Measurements from ENCODE around the gene TNIK.

TNIK gene

DNA sequence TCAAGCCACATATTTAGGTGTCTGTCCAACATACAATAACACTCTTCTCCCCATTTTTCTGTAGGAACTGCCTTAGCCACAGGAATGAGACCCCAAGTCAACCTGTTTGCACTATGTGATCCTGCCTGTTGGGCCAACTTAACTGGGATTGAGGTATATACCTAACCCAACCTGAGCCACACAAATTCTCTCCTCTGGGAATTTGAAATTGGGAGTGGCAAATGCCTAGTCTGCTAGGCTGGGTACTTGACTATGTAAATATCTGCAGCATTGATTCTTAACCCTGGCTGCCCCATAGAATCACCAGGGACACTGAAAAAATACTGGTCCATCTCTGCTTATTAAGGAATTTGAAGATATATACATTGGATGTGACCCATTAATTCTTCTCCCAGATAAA, 35.2 kb upstream of the TNIK start:
- no peaks in the 10 kb centered on the region for H3K4me1 ChIP-seq (ENCODE audit: insufficient read depth, poor library complexity, severe bottlenecking)
- ATAC-seq (ENCODE audit: low read depth) (no peak), DNase-seq (ENCODE audit: low spot score) (no peak)
- H3K4me3 ChIP-seq (ENCODE audit: severe bottlenecking) = no peak overlapping the region
- no peaks in the 10 kb centered on the region for H3K27me3 ChIP-seq (ENCODE audit: insufficient read depth, poor library complexity, severe bottlenecking)
- no peak overlapping the region for H3K27ac ChIP-seq (ENCODE audit: poor library complexity, severe bottlenecking)
- TF ChIP-seq, protein P1, sequence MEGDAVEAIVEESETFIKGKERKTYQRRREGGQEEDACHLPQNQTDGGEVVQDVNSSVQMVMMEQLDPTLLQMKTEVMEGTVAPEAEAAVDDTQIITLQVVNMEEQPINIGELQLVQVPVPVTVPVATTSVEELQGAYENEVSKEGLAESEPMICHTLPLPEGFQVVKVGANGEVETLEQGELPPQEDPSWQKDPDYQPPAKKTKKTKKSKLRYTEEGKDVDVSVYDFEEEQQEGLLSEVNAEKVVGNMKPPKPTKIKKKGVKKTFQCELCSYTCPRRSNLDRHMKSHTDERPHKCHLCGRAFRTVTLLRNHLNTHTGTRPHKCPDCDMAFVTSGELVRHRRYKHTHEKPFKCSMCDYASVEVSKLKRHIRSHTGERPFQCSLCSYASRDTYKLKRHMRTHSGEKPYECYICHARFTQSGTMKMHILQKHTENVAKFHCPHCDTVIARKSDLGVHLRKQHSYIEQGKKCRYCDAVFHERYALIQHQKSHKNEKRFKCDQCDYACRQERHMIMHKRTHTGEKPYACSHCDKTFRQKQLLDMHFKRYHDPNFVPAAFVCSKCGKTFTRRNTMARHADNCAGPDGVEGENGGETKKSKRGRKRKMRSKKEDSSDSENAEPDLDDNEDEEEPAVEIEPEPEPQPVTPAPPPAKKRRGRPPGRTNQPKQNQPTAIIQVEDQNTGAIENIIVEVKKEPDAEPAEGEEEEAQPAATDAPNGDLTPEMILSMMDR (IDR thresholded peaks at IDR 0.05; ENCODE audit: poor library complexity, severe bottlenecking) = no peak
- H3K9me3 ChIP-seq (ENCODE audit: severe bottlenecking) = no peaks in the 10 kb centered on the region
- H3K36me3 ChIP-seq (ENCODE audit: low read depth) = no peaks in the 10 kb centered on the region

- TF ChIP-seq, protein P1 (IDR thresholded peaks at IDR 0.05; ENCODE audit: poor library complexity, severe bottlenecking) = no peak
- Histone ChIP-seq H3K9me3 (ENCODE audit: severe bottlenecking) (no peaks in the 10 kb centered on the region), H3K27me3 (ENCODE audit: insufficient read depth, poor library complexity, severe bottlenecking) (no peaks in the 10 kb centered on the region), H3K4me1 (ENCODE audit: insufficient read depth, poor library complexity, severe bottlenecking) (no peaks in the 10 kb centered on the region), H3K27ac (ENCODE audit: poor library complexity, severe bottlenecking) (no peak overlapping the region), H3K4me3 (ENCODE audit: severe bottlenecking) (no peak overlapping the region), H3K36me3 (ENCODE audit: low read depth) (no peaks in the 10 kb centered on the region)
- DNase-seq (ENCODE audit: low spot score) = no peak
- ATAC-seq (ENCODE audit: low read depth) = no peak
Measured at GRCh38 chr3:171494457-171495109, 34.4 kb upstream of the TNIK start.

DNA sequence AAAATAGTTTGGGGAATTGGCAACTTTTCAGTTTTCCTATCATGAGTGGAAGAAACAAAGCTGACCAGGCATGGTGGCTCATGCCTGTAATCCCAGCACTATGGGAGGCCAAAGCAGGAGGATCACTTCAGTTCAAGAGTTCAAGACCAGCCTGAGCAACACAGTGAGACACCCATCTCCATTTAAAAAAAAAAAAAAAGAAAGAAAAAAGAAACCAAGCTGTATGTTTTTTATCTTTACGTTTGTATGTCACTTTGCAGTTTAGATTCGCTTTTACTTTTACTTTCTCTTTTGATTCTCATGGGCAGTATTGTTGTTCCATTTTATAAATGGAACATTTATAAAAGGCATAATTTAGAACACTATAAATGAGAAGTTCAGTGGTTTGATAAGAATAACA, 31.2 kb upstream of the TNIK start:
- ATAC-seq (ENCODE audit: low read depth) (no peak), DNase-seq (ENCODE audit: low spot score) (no peak)
- no peaks in the 10 kb centered on the region for H3K27me3 ChIP-seq (ENCODE audit: insufficient read depth, poor library complexity, severe bottlenecking)
- no peaks in the 10 kb centered on the region for H3K9me3 ChIP-seq (ENCODE audit: severe bottlenecking)
- H3K27ac ChIP-seq (ENCODE audit: poor library complexity, severe bottlenecking) = no peak overlapping the region
- TF ChIP-seq, protein P1 (IDR thresholded peaks at IDR 0.05; ENCODE audit: poor library complexity, severe bottlenecking) = no peak
- no peaks in the 10 kb centered on the region for H3K36me3 ChIP-seq (ENCODE audit: low read depth)
- no peaks in the 10 kb centered on the region for H3K4me1 ChIP-seq (ENCODE audit: insufficient read depth, poor library complexity, severe bottlenecking)
- no peak overlapping the region for H3K4me3 ChIP-seq (ENCODE audit: severe bottlenecking)

DNA sequence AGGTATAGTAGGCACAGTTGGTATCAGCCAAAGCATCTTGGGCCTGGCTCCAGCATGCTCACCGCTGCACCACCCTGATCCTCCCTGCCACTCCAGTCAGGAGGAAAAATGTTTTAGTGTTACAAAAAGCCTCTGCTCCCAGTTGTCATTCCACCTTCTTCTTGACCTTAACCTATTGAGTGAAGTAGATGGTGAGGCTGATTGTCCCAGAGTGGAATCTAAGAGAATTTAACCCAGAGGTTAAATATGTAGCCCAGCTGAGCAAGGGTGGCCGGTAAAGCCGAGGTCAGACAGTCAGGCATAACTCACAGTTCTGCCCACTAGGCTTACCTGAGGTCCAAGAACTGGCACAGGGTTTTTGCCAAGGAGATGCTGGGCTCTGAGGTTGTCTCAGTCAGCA, 30.7 kb upstream of the TNIK start:
- TF ChIP-seq, protein P1 (IDR thresholded peaks at IDR 0.05; ENCODE audit: poor library complexity, severe bottlenecking) = no peak
- Histone ChIP-seq H3K4me3 (ENCODE audit: severe bottlenecking) (no peak overlapping the region), H3K9me3 (ENCODE audit: severe bottlenecking) (no peaks in the 10 kb centered on the region), H3K4me1 (ENCODE audit: insufficient read depth, poor library complexity, severe bottlenecking) (no peaks in the 10 kb centered on the region), H3K36me3 (ENCODE audit: low read depth) (no peaks in the 10 kb centered on the region), H3K27ac (ENCODE audit: poor library complexity, severe bottlenecking) (no peak overlapping the region), H3K27me3 (ENCODE audit: insufficient read depth, poor library complexity, severe bottlenecking) (no peaks in the 10 kb centered on the region)
- ATAC-seq (ENCODE audit: low read depth) (no peak), DNase-seq (ENCODE audit: low spot score) (no peak)

DNA sequence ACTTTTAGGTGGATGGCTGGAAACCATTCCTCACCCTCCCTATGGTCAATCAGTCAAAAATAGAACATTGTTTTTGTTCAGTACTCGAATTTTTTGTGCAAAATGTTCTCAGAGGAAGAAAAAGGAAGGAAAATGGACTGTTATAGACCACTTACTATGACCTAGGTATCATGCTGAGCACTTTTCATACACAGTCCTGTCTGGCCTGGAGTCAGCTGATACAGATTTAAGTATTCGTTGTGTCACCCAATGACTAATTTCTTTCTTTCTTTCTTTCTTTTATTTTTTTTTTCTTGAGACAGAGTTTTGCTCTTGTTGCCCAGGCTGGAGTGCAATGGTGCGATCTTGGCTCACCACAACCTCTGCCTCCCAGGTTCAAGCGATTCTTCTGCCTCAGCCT, 29.1 kb upstream of the TNIK start:
- H3K36me3 ChIP-seq (ENCODE audit: low read depth) = no peaks in the 10 kb centered on the region
- no peak for ATAC-seq (ENCODE audit: low read depth)
- TF ChIP-seq, protein P1 (IDR thresholded peaks at IDR 0.05; ENCODE audit: poor library complexity, severe bottlenecking) = no peak
- no peaks in the 10 kb centered on the region for H3K9me3 ChIP-seq (ENCODE audit: severe bottlenecking)
- H3K4me3 ChIP-seq (ENCODE audit: severe bottlenecking) = no peak overlapping the region
- no peak overlapping the region for H3K27ac ChIP-seq (ENCODE audit: poor library complexity, severe bottlenecking)
- DNase-seq (ENCODE audit: low spot score) = no peak
- H3K27me3 ChIP-seq (ENCODE audit: insufficient read depth, poor library complexity, severe bottlenecking) = no peaks in the 10 kb centered on the region
- H3K4me1 ChIP-seq (ENCODE audit: insufficient read depth, poor library complexity, severe bottlenecking) = no peaks in the 10 kb centered on the region

All from RWPE2 (cell line).